ENCODE results near the gene SOX8. TPM values are rescaled to one million over a fixed set of nuclear protein-coding genes. Genes with fewer than 3 reads are reported as not detected.

Gene SOX8
- total and polyA plus RNA-seq, 10 of the 15 experiments (the other 5 are each of a cell fraction or from before 2014, with no cell fraction given): not detected

DNA sequence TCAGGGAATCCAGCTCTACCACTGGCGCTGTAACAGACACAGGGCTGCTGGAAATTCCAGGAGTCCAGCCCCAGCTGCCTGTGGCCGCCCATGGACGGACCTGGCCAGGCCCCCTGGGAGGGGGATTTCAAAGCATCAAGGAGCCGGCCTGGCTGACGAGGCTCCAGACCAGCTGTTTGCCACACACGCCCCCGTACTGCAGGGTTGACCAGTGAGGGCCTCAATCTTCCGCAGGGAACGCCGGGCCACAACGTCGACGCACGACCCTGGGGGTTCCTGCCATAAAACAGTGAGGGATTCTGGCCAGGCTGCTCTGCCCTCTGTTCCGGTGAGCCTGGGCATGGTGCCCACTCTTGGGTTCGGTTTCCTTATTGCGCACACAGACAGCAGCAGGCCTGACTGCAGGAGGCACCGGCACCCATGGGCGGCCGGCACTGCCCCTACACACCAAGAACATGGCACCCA lies 14.5 kb upstream of the SOX8 start:
- no peak for TF ChIP-seq MYC (IDR thresholded peaks at IDR 0.05; ENCODE audit: insufficient read depth, insufficient read length, insufficient replicate concordance, low read length, severe bottlenecking)
- TF ChIP-seq CHD1 (IDR thresholded peaks at IDR 0.05; ENCODE audit: low read depth, low read length): no peak
- TF ChIP-seq, protein P1, sequence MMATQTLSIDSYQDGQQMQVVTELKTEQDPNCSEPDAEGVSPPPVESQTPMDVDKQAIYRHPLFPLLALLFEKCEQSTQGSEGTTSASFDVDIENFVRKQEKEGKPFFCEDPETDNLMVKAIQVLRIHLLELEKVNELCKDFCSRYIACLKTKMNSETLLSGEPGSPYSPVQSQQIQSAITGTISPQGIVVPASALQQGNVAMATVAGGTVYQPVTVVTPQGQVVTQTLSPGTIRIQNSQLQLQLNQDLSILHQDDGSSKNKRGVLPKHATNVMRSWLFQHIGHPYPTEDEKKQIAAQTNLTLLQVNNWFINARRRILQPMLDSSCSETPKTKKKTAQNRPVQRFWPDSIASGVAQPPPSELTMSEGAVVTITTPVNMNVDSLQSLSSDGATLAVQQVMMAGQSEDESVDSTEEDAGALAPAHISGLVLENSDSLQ (IDR thresholded peaks at IDR 0.05): no peak
- TF ChIP-seq, protein P2, sequence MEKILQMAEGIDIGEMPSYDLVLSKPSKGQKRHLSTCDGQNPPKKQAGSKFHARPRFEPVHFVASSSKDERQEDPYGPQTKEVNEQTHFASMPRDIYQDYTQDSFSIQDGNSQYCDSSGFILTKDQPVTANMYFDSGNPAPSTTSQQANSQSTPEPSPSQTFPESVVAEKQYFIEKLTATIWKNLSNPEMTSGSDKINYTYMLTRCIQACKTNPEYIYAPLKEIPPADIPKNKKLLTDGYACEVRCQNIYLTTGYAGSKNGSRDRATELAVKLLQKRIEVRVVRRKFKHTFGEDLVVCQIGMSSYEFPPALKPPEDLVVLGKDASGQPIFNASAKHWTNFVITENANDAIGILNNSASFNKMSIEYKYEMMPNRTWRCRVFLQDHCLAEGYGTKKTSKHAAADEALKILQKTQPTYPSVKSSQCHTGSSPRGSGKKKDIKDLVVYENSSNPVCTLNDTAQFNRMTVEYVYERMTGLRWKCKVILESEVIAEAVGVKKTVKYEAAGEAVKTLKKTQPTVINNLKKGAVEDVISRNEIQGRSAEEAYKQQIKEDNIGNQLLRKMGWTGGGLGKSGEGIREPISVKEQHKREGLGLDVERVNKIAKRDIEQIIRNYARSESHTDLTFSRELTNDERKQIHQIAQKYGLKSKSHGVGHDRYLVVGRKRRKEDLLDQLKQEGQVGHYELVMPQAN (conservative IDR thresholded peaks at IDR 0.05): no peak
- TF ChIP-seq CHD2 (IDR thresholded peaks at IDR 0.05; ENCODE audit: borderline replicate concordance, low read depth, low read length): no peak
- TF ChIP-seq MXI1 (IDR thresholded peaks at IDR 0.05; ENCODE audit: low read depth, low read length): no peak
- TF ChIP-seq BRCA1 (IDR thresholded peaks at IDR 0.05; ENCODE audit: low read depth, low read length): no peak
- TF ChIP-seq PAX8 (IDR thresholded peaks at IDR 0.05): no peak
- TF ChIP-seq, protein P3, sequence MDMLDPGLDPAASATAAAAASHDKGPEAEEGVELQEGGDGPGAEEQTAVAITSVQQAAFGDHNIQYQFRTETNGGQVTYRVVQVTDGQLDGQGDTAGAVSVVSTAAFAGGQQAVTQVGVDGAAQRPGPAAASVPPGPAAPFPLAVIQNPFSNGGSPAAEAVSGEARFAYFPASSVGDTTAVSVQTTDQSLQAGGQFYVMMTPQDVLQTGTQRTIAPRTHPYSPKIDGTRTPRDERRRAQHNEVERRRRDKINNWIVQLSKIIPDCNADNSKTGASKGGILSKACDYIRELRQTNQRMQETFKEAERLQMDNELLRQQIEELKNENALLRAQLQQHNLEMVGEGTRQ (IDR thresholded peaks at IDR 0.05; ENCODE audit: borderline replicate concordance, low read depth, low read length): no peak
- TF ChIP-seq, protein P4, sequence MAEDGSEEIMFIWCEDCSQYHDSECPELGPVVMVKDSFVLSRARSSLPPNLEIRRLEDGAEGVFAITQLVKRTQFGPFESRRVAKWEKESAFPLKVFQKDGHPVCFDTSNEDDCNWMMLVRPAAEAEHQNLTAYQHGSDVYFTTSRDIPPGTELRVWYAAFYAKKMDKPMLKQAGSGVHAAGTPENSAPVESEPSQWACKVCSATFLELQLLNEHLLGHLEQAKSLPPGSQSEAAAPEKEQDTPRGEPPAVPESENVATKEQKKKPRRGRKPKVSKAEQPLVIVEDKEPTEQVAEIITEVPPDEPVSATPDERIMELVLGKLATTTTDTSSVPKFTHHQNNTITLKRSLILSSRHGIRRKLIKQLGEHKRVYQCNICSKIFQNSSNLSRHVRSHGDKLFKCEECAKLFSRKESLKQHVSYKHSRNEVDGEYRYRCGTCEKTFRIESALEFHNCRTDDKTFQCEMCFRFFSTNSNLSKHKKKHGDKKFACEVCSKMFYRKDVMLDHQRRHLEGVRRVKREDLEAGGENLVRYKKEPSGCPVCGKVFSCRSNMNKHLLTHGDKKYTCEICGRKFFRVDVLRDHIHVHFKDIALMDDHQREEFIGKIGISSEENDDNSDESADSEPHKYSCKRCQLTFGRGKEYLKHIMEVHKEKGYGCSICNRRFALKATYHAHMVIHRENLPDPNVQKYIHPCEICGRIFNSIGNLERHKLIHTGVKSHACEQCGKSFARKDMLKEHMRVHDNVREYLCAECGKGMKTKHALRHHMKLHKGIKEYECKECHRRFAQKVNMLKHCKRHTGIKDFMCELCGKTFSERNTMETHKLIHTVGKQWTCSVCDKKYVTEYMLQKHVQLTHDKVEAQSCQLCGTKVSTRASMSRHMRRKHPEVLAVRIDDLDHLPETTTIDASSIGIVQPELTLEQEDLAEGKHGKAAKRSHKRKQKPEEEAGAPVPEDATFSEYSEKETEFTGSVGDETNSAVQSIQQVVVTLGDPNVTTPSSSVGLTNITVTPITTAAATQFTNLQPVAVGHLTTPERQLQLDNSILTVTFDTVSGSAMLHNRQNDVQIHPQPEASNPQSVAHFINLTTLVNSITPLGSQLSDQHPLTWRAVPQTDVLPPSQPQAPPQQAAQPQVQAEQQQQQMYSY (CRISPR knock-in tag; IDR thresholded peaks at IDR 0.05): no peak
- TF ChIP-seq, protein P5, sequence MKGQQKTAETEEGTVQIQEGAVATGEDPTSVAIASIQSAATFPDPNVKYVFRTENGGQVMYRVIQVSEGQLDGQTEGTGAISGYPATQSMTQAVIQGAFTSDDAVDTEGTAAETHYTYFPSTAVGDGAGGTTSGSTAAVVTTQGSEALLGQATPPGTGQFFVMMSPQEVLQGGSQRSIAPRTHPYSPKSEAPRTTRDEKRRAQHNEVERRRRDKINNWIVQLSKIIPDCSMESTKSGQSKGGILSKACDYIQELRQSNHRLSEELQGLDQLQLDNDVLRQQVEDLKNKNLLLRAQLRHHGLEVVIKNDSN (IDR thresholded peaks at IDR 0.05; ENCODE audit: borderline replicate concordance, extremely low read length, insufficient read depth, low read depth, low read length): no peak
- TF ChIP-seq, protein P6, sequence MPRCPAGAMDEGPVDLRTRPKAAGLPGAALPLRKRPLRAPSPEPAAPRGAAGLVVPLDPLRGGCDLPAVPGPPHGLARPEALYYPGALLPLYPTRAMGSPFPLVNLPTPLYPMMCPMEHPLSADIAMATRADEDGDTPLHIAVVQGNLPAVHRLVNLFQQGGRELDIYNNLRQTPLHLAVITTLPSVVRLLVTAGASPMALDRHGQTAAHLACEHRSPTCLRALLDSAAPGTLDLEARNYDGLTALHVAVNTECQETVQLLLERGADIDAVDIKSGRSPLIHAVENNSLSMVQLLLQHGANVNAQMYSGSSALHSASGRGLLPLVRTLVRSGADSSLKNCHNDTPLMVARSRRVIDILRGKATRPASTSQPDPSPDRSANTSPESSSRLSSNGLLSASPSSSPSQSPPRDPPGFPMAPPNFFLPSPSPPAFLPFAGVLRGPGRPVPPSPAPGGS (IDR thresholded peaks at IDR 0.05; ENCODE audit: borderline replicate concordance, insufficient read depth, low read depth, low read length, poor library complexity, severe bottlenecking): no peak
- no peaks in the 10 kb centered on the region for H3K27me3 ChIP-seq (replicated peaks in 1 of 2; ENCODE audit: control insufficient read depth in 2 of 2, insufficient read depth in 2 of 2, low read length in 1 of 2)
- H3K9ac ChIP-seq (ENCODE audit: control insufficient read depth, insufficient read depth, low read length): no peak overlapping the region
- H2AFZ ChIP-seq (ENCODE audit: control insufficient read depth, low read depth, low read length): no peak overlapping the region
- ATAC-seq (no peak), FAIRE-seq (no peak), DNase-seq (ENCODE audit: low read depth, low spot score) (no peak)
- POLR2A ChIA-PET: no interaction called here
- RAD21 ChIA-PET (ENCODE audit: unreplicated experiment): no interaction called here
- no peaks in the 10 kb centered on the region for H3K36me3 ChIP-seq (ENCODE audit: control insufficient read depth in 2 of 2, insufficient read depth in 2 of 2, low read length in 1 of 2)
- no peaks in the 10 kb centered on the region for H4K20me1 ChIP-seq (ENCODE audit: control insufficient read depth, insufficient read depth)
- no peaks in the 10 kb centered on the region; the same call in 1 of the 2 replicates for H3K79me2 ChIP-seq (ENCODE audit: control insufficient read depth, insufficient read depth, low read length)
- WGBS (ENCODE audit: insufficient coverage, insufficient replicate concordance, low lambda C conversion rate, missing lambda C conversion rate): 96% methylated on average over 20 of the region's 20 CpGs
- intact Hi-C loops (cut with micrococcal nuclease; ENCODE audit: unreplicated experiment): no loop called here
- H3K4me2 ChIP-seq (ENCODE audit: control insufficient read depth, insufficient read depth): no peak overlapping the region
- CTCF ChIA-PET: no interaction called here
- BruUV-seq (replicated peaks): no TSS peak
- H3K4me3 ChIP-seq: no peak overlapping the region
- no peak overlapping the region for H3K27ac ChIP-seq (ENCODE audit: control insufficient read depth, insufficient read depth)
- H3K9me3 ChIP-seq (replicated peaks; ENCODE audit: control insufficient read depth, insufficient read depth, low read length): peaks cover 2% of the 10 kb centered on the region; the same call in 1 of the 3 replicates
- SMC1A ChIA-PET (ENCODE audit: uncharacterized antibody, unreplicated experiment): no interaction called here
- in situ Hi-C loops (cut with MboI): no loop called here
- peaks cover 3% of the 10 kb centered on the region for H3K4me1 ChIP-seq (ENCODE audit: control insufficient read depth, insufficient read depth, low read length)

Measured in GM12878 (cell line).